ENCODE data around the gene SPHK2.

SPHK2 gene

GRCh38 chr19:48642862-48643261 is 23.6 kb downstream of the SPHK2 start:
- DNase-seq: no peak
- Histone ChIP-seq H3K9me3 (ENCODE audit: control extremely low read depth in 1 of 5, control insufficient read depth in 4 of 5, insufficient read depth in 2 of 5, low read depth in 1 of 5, low read length in 4 of 5) (no peaks in the 10 kb centered on the region), H3K27ac (ENCODE audit: insufficient read depth in 1 of 2, low read depth in 1 of 2, low read length in 2 of 2, poor library complexity in 1 of 2, severe bottlenecking in 2 of 2) (no peak overlapping the region), H3K4me1 (ENCODE audit: control extremely low read depth in 1 of 4, control insufficient read depth in 4 of 4, insufficient read depth in 4 of 4, low read length in 3 of 4) (peaks cover 7 to 38% (median 33%) of the 10 kb centered on the region in 4 experiments), H3K36me3 (ENCODE audit: control insufficient read depth in 4 of 4, insufficient read depth in 4 of 4, low read length in 3 of 4) (no peaks in the 10 kb centered on the region), H3K4me3 (ENCODE audit: control insufficient read depth in 1 of 7, extremely low read depth in 1 of 7, insufficient read depth in 4 of 7, low read depth in 2 of 7, low read length in 6 of 7) (no peak overlapping the region), H3K27me3 (replicated peaks in 2 of 5; ENCODE audit: control insufficient read depth in 4 of 5, insufficient read depth in 5 of 5, low read length in 4 of 5) (no peaks in the 10 kb centered on the region)
- ChIA-PET POLR2A (no interaction called here), CTCF (interaction anchor here (4.5 kb wide), 1 partner anchor 33 kb away, joined by 40 read pairs; no protein-coding TSS in a partner anchor)
- WGBS (ENCODE audit: insufficient coverage): 97% methylated on average over 5 of the region's 5 CpGs

- no peak for DNase-seq
- Histone ChIP-seq H3K36me3 (ENCODE audit: control insufficient read depth in 4 of 4, insufficient read depth in 4 of 4, low read length in 3 of 4) (no peaks in the 10 kb centered on the region), H3K4me1 (ENCODE audit: control extremely low read depth in 1 of 4, control insufficient read depth in 4 of 4, insufficient read depth in 4 of 4, low read length in 3 of 4) (peaks cover 3 to 27% (median 24%) of the 10 kb centered on the region in 4 experiments), H3K4me3 (ENCODE audit: control insufficient read depth in 1 of 7, extremely low read depth in 1 of 7, insufficient read depth in 4 of 7, low read depth in 2 of 7, low read length in 6 of 7) (peak overlapping the region in 1 of 7 experiments; percentile 82), H3K27me3 (replicated peaks in 2 of 5; ENCODE audit: control insufficient read depth in 4 of 5, insufficient read depth in 5 of 5, low read length in 4 of 5) (no peaks in the 10 kb centered on the region), H3K9me3 (ENCODE audit: control extremely low read depth in 1 of 5, control insufficient read depth in 4 of 5, insufficient read depth in 2 of 5, low read depth in 1 of 5, low read length in 4 of 5) (no peaks in the 10 kb centered on the region), H3K27ac (ENCODE audit: insufficient read depth in 1 of 2, low read depth in 1 of 2, low read length in 2 of 2, poor library complexity in 1 of 2, severe bottlenecking in 2 of 2) (no peak overlapping the region)
- ChIA-PET POLR2A (no interaction called here), CTCF (interaction anchor here (4.5 kb wide), 1 partner anchor 31 kb away, joined by 40 read pairs; no protein-coding TSS in a partner anchor)
- 100% methylated on average over 1 of the region's 4 CpGs for WGBS (ENCODE audit: insufficient coverage)
Observed at GRCh38 chr19:48644355-48644754, 25.0 kb downstream of the SPHK2 start.

GRCh38 chr19:48644839-48645619 is 25.7 kb downstream of the SPHK2 start:
- 0% methylated on average over 19 of the region's 25 CpGs for WGBS (ENCODE audit: insufficient coverage)
- POLR2A ChIA-PET: interaction anchor here (0.6 kb wide), 1 partner anchor 150 kb away, joined by 3 read pairs; no protein-coding TSS in a partner anchor
- no peaks in the 10 kb centered on the region for H3K9me3 ChIP-seq (ENCODE audit: control extremely low read depth in 1 of 5, control insufficient read depth in 4 of 5, insufficient read depth in 2 of 5, low read depth in 1 of 5, low read length in 4 of 5)
- H3K27ac ChIP-seq (ENCODE audit: insufficient read depth in 1 of 2, low read depth in 1 of 2, low read length in 2 of 2, poor library complexity in 1 of 2, severe bottlenecking in 2 of 2): peak overlapping the region in 1 of 2 experiments; percentile 43
- DNase-seq: peak; percentile 81 to 90 (median 89)
- H3K4me3 ChIP-seq (ENCODE audit: control insufficient read depth in 1 of 7, extremely low read depth in 1 of 7, insufficient read depth in 4 of 7, low read depth in 2 of 7, low read length in 6 of 7): peak overlapping the region; percentile 40 to 82 (median 59)
- H3K36me3 ChIP-seq (ENCODE audit: control insufficient read depth in 4 of 4, insufficient read depth in 4 of 4, low read length in 3 of 4): no peaks in the 10 kb centered on the region
- no peaks in the 10 kb centered on the region for H3K27me3 ChIP-seq (replicated peaks in 2 of 5; ENCODE audit: control insufficient read depth in 4 of 5, insufficient read depth in 5 of 5, low read length in 4 of 5)
- H3K4me1 ChIP-seq (ENCODE audit: control extremely low read depth in 1 of 4, control insufficient read depth in 4 of 4, insufficient read depth in 4 of 4, low read length in 3 of 4): peaks cover 3 to 27% (median 22%) of the 10 kb centered on the region in 4 experiments
- CTCF ChIA-PET: interaction anchor here (0.8 to 4.5 kb wide), 11 partner anchors 11 to 198 kb away, joined by 3 to 40 read pairs (median 8); no protein-coding TSS in a partner anchor

- no peak for DNase-seq
- CTCF ChIA-PET: interaction anchor here (0.6 to 4.5 kb wide), 15 partner anchors 12 to 208 kb away, joined by 3 to 40 read pairs (median 4); no protein-coding TSS in a partner anchor
- H3K27me3 ChIP-seq (replicated peaks in 2 of 5; ENCODE audit: control insufficient read depth in 4 of 5, insufficient read depth in 5 of 5, low read length in 4 of 5): no peaks in the 10 kb centered on the region
- no peaks in the 10 kb centered on the region for H3K36me3 ChIP-seq (ENCODE audit: control insufficient read depth in 4 of 4, insufficient read depth in 4 of 4, low read length in 3 of 4)
- H3K4me3 ChIP-seq (ENCODE audit: control insufficient read depth in 1 of 7, extremely low read depth in 1 of 7, insufficient read depth in 4 of 7, low read depth in 2 of 7, low read length in 6 of 7): peak overlapping the region; percentile 40 to 82 (median 59)
- H3K4me1 ChIP-seq (ENCODE audit: control extremely low read depth in 1 of 4, control insufficient read depth in 4 of 4, insufficient read depth in 4 of 4, low read length in 3 of 4): peaks cover 3 to 27% (median 22%) of the 10 kb centered on the region in 4 experiments
- WGBS (ENCODE audit: insufficient coverage): 0% methylated on average over 5 of the region's 6 CpGs
- peak overlapping the region in 1 of 2 experiments; percentile 43 for H3K27ac ChIP-seq (ENCODE audit: insufficient read depth in 1 of 2, low read depth in 1 of 2, low read length in 2 of 2, poor library complexity in 1 of 2, severe bottlenecking in 2 of 2)
- no peaks in the 10 kb centered on the region for H3K9me3 ChIP-seq (ENCODE audit: control extremely low read depth in 1 of 5, control insufficient read depth in 4 of 5, insufficient read depth in 2 of 5, low read depth in 1 of 5, low read length in 4 of 5)
- POLR2A ChIA-PET: interaction anchor here (0.5 to 1.5 kb wide), 2 partner anchors 8 to 13 kb away, joined by 3 to 5 read pairs; no protein-coding TSS in a partner anchor
Observed at GRCh38 chr19:48645620-48646000, 26.3 kb downstream of the SPHK2 start.

GRCh38 chr19:48646001-48646721 is 26.9 kb downstream of the SPHK2 start, which contains the start of gene CA11:
TSS of gene CA11 (minus strand) at chr19:48646187. CDS start at chr19:48645632, 555 bp downstream.
- H3K36me3 ChIP-seq (ENCODE audit: control insufficient read depth in 4 of 4, insufficient read depth in 4 of 4, low read length in 3 of 4): no peaks in the 10 kb centered on the region
- POLR2A ChIA-PET: interaction anchor here (0.5 to 1.5 kb wide), 3 partner anchors 8 to 325 kb away, joined by 3 to 5 read pairs (median 3); no protein-coding TSS in a partner anchor
- H3K9me3 ChIP-seq (ENCODE audit: control extremely low read depth in 1 of 5, control insufficient read depth in 4 of 5, insufficient read depth in 2 of 5, low read depth in 1 of 5, low read length in 4 of 5): no peaks in the 10 kb centered on the region
- WGBS (ENCODE audit: insufficient coverage): 0% methylated on average over 19 of the region's 33 CpGs
- CTCF ChIA-PET: interaction anchor here (0.6 to 4.5 kb wide), 15 partner anchors 12 to 207 kb away, joined by 3 to 40 read pairs (median 4); no protein-coding TSS in a partner anchor
- peak; percentile 87 to 94 (median 94) for DNase-seq
- peak within 1 kb of the TSS in 1 of 2 experiments; percentile 61 for H3K27ac ChIP-seq (ENCODE audit: insufficient read depth in 1 of 2, low read depth in 1 of 2, low read length in 2 of 2, poor library complexity in 1 of 2, severe bottlenecking in 2 of 2)
- H3K4me1 ChIP-seq (ENCODE audit: control extremely low read depth in 1 of 4, control insufficient read depth in 4 of 4, insufficient read depth in 4 of 4, low read length in 3 of 4): peaks cover 3 to 27% (median 22%) of the 10 kb centered on the region in 4 experiments
- H3K27me3 ChIP-seq (replicated peaks in 2 of 5; ENCODE audit: control insufficient read depth in 4 of 5, insufficient read depth in 5 of 5, low read length in 4 of 5): no peaks in the 10 kb centered on the region
- peak within 1 kb of the TSS; percentile 47 to 82 (median 59) for H3K4me3 ChIP-seq (ENCODE audit: control insufficient read depth in 1 of 7, extremely low read depth in 1 of 7, insufficient read depth in 4 of 7, low read depth in 2 of 7, low read length in 6 of 7)

- Histone ChIP-seq H3K9me3 (ENCODE audit: control extremely low read depth in 1 of 5, control insufficient read depth in 4 of 5, insufficient read depth in 2 of 5, low read depth in 1 of 5, low read length in 4 of 5) (no peaks in the 10 kb centered on the region), H3K4me1 (ENCODE audit: control extremely low read depth in 1 of 4, control insufficient read depth in 4 of 4, insufficient read depth in 4 of 4, low read length in 3 of 4) (peaks cover 3 to 27% (median 22%) of the 10 kb centered on the region in 4 experiments), H3K27me3 (replicated peaks in 2 of 5; ENCODE audit: control insufficient read depth in 4 of 5, insufficient read depth in 5 of 5, low read length in 4 of 5) (no peaks in the 10 kb centered on the region), H3K36me3 (ENCODE audit: control insufficient read depth in 4 of 4, insufficient read depth in 4 of 4, low read length in 3 of 4) (no peaks in the 10 kb centered on the region), H3K27ac (ENCODE audit: insufficient read depth in 1 of 2, low read depth in 1 of 2, low read length in 2 of 2, poor library complexity in 1 of 2, severe bottlenecking in 2 of 2) (no peak overlapping the region), H3K4me3 (ENCODE audit: control insufficient read depth in 1 of 7, extremely low read depth in 1 of 7, insufficient read depth in 4 of 7, low read depth in 2 of 7, low read length in 6 of 7) (peak overlapping the region in 3 of 7 experiments; percentile 69 to 82 (median 79))
- 25% methylated on average over 4 of the region's 10 CpGs for WGBS (ENCODE audit: insufficient coverage)
- DNase-seq: no peak
- POLR2A ChIA-PET: interaction anchor here (0.6 to 1.5 kb wide), 2 partner anchors 9 to 324 kb away, joined by 3 to 5 read pairs; no protein-coding TSS in a partner anchor
- CTCF ChIA-PET: interaction anchor here (1.3 to 4.5 kb wide), 4 partner anchors 13 to 198 kb away, joined by 4 to 40 read pairs (median 12); no protein-coding TSS in a partner anchor
Observed at GRCh38 chr19:48646722-48647216, 27.5 kb downstream of the SPHK2 start.

All from common myeloid progenitor, CD34-positive (primary cell).